K562 (cell line): ENCODE measurements around the gene LY6G6C. TPM values are rescaled to one million over a fixed set of nuclear protein-coding genes. Genes with fewer than 3 reads are reported as not detected.
A peak's percentile ranks its signal among the peaks of the same experiment; 100 is the strongest.

ENCODE experiments used
- AFF1 ChIP-seq, 2 experiments: fragments of 450-650 bp; IDR thresholded peaks; 2 replicates each; pipeline ENCODE4 v1.6.1; 2018; ENCODE audit warnings: mild to moderate bottlenecking in 2 of 2, low read depth in 1 of 2; ENCODE audit not compliant: partially characterized antibody in 2 of 2
- BCOR ChIP-seq: fragments of 450-650 bp; IDR thresholded peaks from 2 replicates; pipeline ENCODE4 v1.6.1; 2016
- DPF2 ChIP-seq: fragments of 450-650 bp; IDR thresholded peaks from 2 replicates; pipeline ENCODE4 v1.6.1; 2016
- KLF13 ChIP-seq: fragments of 450-650 bp; IDR thresholded peaks from 2 replicates; pipeline ENCODE4 v1.6.1; 2016; ENCODE audit warnings: missing genetic modification characterization, low read depth, mild to moderate bottlenecking, missing compliant biosample characterization, moderate library complexity, borderline replicate concordance
- POLR2AphosphoS2 ChIP-seq: IDR thresholded peaks from 2 replicates; pipeline ENCODE4 v1.6.1; 2012; ENCODE audit warnings: low read length, improper control_type of control experiment
- RAD21 ChIP-seq, 2 experiments: fragments of 250-450 bp in 1 of 2; fragments of 450-650 bp in 1 of 2; sonication (Bioruptor Pico) in 1 of 2; formaldehyde crosslinking in 1 of 2; IDR thresholded peaks in 1 of 2; conservative IDR thresholded peaks in 1 of 2; 2 replicates each; pipeline versions ENCODE4 v1.4.0 to v1.8.0; 2020 to 2022; ENCODE audit warnings: mild to moderate bottlenecking in 2 of 2, moderate library complexity in 1 of 2
- TAF9B ChIP-seq: fragments of 450-650 bp; IDR thresholded peaks from 2 replicates; pipeline ENCODE4 v1.6.1; 2018; ENCODE audit warnings: mild to moderate bottlenecking; ENCODE audit not compliant: partially characterized antibody
- TRIM25 ChIP-seq: fragments of 450-650 bp; IDR thresholded peaks from 2 replicates; pipeline ENCODE4 v1.7.0; 2016; ENCODE audit warnings: borderline replicate concordance
- ZBTB40 ChIP-seq, 2 experiments: fragments of 450-650 bp in 1 of 2; sonication (generic) in 1 of 2; formaldehyde crosslinking in 1 of 2; IDR thresholded peaks; 2 replicates each; pipeline versions ENCODE4 v1.7.1 to v1.9.0; 2016 to 2022; ENCODE audit warnings: inconsistent platforms in 1 of 2, mild to moderate bottlenecking in 1 of 2, missing genetic modification reagents in 1 of 2
- ZNF239 ChIP-seq: fragments of 250-450 bp; sonication (Bioruptor Pico); IDR thresholded peaks from 2 replicates; pipeline ENCODE4 v1.4.0; 2020; ENCODE audit warnings: mild to moderate bottlenecking
- ZNF77 ChIP-seq: fragments of 250-450 bp; sonication (Bioruptor Pico); IDR thresholded peaks from 2 replicates; pipeline ENCODE4 v1.5.0; 2020
- ZNF778 ChIP-seq: fragments of 450-650 bp; formaldehyde crosslinking; IDR thresholded peaks from 2 replicates; pipeline ENCODE4 v1.4.0; 2020; ENCODE audit warnings: mild to moderate bottlenecking, moderate library complexity
- polyA plus RNA-seq, 8 experiments: library from polyadenylated mRNA; depleted of rRNA in 4 of 8; stranded (reverse) in 5 of 8; unstranded in 3 of 8; fragments of >200 nt; fragmentation: Nextera tagmentation in 2 of 8; fragmentation: Illumina TruSeq in 1 of 8; extraction: Ambion mirVana in 2 of 8; extraction: Trizol in 1 of 8; gene quantifications; 2 replicates each; pipeline versions ENCODE4 v1.2.1 to v1.2.3, GENCODE V29; 2011 to 2014; ENCODE audit warnings: inconsistent platforms in 1 of 8, missing spikeins in 1 of 8
- total RNA-seq, 7 experiments: library from RNA; depleted of rRNA in 6 of 7; stranded (reverse); fragments of >200 nt in 6 of 7; fragmentation: Illumina TruSeq in 2 of 7; extraction: Trizol in 2 of 7; gene quantifications; 2 replicates each; pipeline versions ENCODE4 v1.2.1 to v1.2.3, GENCODE V29; 2011 to 2021; ENCODE audit warnings: low replicate concordance in 1 of 7

The LY6G6C gene
- total and polyA plus RNA-seq, 9 of the 15 experiments (the other 6 are each of a cell fraction or from before 2014, with no cell fraction given), result 0.06 to 0.20 TPM; not detected in 7

GRCh38 chr6:31734821-31735406 lies 13.4 kb upstream of the LY6G6C start (continued):
- TF ChIP-seq ZBTB40 (IDR thresholded peaks at IDR 0.05), result no peak
- no peak for TF ChIP-seq ZBTB40 (CRISPR knock-in tag; IDR thresholded peaks at IDR 0.05)
- peak; percentile 57; the same call in 1 of the 2 replicates for TF ChIP-seq TRIM25
- TF ChIP-seq ZNF77 (CRISPR knock-in tag), result no peak
- TF ChIP-seq KLF13, result peak; percentile 83
- TF ChIP-seq TAF9B, result no peak
- no peak for TF ChIP-seq ZNF239
- TF ChIP-seq AFF1 (IDR thresholded peaks at IDR 0.05; ENCODE audit: low read depth in 1 of 2, partially characterized antibody in 2 of 2), result peak; percentile 62 to 72
- peak; percentile 69; the same call in 1 of the 2 replicates for TF ChIP-seq POLR2AphosphoS2
- no peak for TF ChIP-seq RAD21 (CRISPR knock-in tag; conservative IDR thresholded peaks at IDR 0.05 in 1 of 2, IDR thresholded peaks at IDR 0.05 in 1 of 2)
- peak; percentile 57; the same call in 1 of the 2 replicates for TF ChIP-seq BCOR
- TF ChIP-seq ZNF778 (CRISPR knock-in tag), result no peak
- no peak for TF ChIP-seq DPF2
